ENCODE data around the gene SIGLEC12.

- TF ChIP-seq TAF1 (CRISPR knock-in tag; IDR thresholded peaks at IDR 0.05): no peak
- TF ChIP-seq HMGXB4 (CRISPR knock-in tag; IDR thresholded peaks at IDR 0.05; ENCODE audit: borderline replicate concordance in 1 of 2, low read depth in 1 of 2): no peak
- TF ChIP-seq CTCF (CRISPR knock-in tag; IDR thresholded peaks at IDR 0.05): no peak
- TF ChIP-seq ELF1 (CRISPR knock-in tag; IDR thresholded peaks at IDR 0.05): no peak
- no peak for TF ChIP-seq ZNF354B (CRISPR knock-in tag; IDR thresholded peaks at IDR 0.05)
- no peak for TF ChIP-seq HNF4G (IDR thresholded peaks at IDR 0.05; ENCODE audit: borderline replicate concordance, low read depth, low read length)
- no peak for TF ChIP-seq HNF4G (CRISPR knock-in tag; IDR thresholded peaks at IDR 0.05; ENCODE audit: borderline replicate concordance, low read depth)
- no peak for TF ChIP-seq RBFOX2 (IDR thresholded peaks at IDR 0.05; ENCODE audit: low read depth, low read length)
- no peak for TF ChIP-seq ZBTB43 (CRISPR knock-in tag; conservative IDR thresholded peaks at IDR 0.05)
- TF ChIP-seq FOXJ3 (CRISPR knock-in tag; IDR thresholded peaks at IDR 0.05; ENCODE audit: borderline replicate concordance): no peak
- no peak for TF ChIP-seq ZNF704 (CRISPR knock-in tag; IDR thresholded peaks at IDR 0.05; ENCODE audit: borderline replicate concordance)
- no peak for TF ChIP-seq ATF3 (CRISPR knock-in tag; IDR thresholded peaks at IDR 0.05)
- no peak for TF ChIP-seq SRSF4 (IDR thresholded peaks at IDR 0.05; ENCODE audit: low read depth, low read length, poor library complexity, severe bottlenecking)
- no peak for TF ChIP-seq RELA (CRISPR knock-in tag; IDR thresholded peaks at IDR 0.05)
Observed at GRCh38 chr19:51541458-51542357, 40.1 kb upstream of the SIGLEC12 start.

Measured in HepG2 (cell line).